GM18867 (cell line): Measurements from ENCODE around the gene WFIKKN1.

Experiments used
- ATAC-seq: cut with Tn5 transposase; IDR thresholded peaks from one replicate; pipeline ENCODE4 v1.9.1; 2021; ENCODE audit warnings: mild to moderate bottlenecking, moderate library complexity; ENCODE audit not compliant: unreplicated experiment

Gene WFIKKN1

DNA sequence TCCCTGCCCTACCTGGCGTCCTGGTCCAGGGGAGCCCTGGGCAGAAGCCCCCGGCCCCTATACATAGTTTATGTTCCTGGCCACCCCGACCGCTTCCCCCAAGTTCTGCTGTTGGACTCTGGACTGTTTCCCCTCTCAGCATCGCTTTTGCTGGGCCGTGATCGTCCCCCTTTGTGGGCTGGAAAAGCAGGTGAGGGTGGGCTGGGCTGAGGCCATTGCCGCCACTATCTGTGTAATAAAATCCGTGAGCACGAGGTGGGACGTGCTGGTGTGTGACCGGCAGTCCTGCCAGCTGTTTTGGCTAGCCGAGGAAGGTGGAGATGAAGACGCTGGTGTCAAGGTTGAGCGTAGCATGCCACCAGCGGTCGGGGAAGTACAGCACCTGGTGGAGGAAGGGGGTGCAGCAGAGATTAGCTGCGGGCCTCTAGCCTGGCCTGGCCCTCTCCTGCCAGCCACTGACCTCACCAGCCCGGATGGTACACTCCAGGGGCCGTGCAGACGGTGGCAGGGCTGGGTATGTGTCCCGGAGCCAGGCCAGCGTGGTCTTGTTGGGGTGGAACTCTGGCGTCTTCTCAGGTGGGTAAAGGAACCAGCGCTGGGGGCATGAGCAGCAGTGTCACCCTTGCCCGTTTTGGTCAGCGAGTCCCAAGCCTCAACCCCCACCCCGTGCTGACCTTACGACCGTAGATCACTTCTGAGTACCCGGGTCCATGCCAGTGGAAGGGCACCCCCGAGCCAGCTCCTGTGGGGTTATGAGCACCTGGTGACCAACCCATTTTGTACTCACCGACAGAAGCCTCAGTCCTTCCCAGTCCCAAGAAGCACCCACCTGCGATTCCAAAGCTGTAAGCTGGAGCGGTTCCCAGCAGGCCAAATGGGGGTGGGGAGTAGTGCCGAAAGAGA is 52.0 kb downstream of the WFIKKN1 start:
- no peak for ATAC-seq

DNA sequence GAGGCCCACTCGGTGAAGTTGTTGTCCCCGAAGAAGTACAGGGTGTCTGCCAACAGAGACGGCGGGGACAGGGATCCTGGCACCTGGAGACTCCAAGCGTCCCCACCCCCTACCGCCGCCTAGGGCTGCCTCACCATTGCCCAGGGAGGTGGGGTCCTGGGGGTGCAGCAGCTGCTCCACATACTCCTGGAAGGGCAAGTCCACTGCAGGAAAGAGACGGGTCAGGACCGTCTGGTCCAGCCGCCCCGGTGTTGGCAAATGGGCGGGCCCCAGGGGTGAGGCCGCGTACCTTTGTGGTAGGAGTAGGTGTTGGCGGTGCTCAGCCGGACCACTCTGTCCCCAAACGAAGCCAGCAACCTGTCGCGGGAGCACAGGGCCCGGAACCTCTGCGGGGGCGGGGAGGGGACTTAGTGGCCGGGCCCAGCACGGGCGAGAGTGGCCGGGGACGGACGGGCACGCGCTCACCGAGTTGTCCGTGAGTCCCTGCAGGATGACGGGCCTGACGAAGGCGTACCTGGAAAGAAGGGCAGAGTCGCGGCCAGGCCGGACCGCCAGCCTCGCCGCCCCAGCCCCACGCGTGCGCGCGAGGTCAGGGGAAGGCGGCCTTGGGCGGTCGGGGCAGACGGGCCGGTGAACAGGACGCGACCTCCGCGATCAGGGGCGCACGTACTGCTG is 52.7 kb downstream of the WFIKKN1 start:
- no peak for ATAC-seq
